HUES64 (cell line): ENCODE data around the gene SPIB.
A peak's percentile ranks its signal among the peaks of the same experiment; 100 is the strongest.

ENCODE experiments used
- H3K27ac ChIP-seq: 2 replicates; pipeline ENCODE4 v1.7.0; 2013; ENCODE audit warnings: low read depth, low read length, inconsistent platforms
- H3K27me3 ChIP-seq: 2 replicates; pipeline ENCODE4 v1.6.1; 2013; ENCODE audit warnings: mild to moderate bottlenecking, low read length; ENCODE audit not compliant: insufficient read depth
- H3K36me3 ChIP-seq: 2 replicates; pipeline ENCODE4 v1.6.1; 2013; ENCODE audit warnings: mild to moderate bottlenecking, low read length; ENCODE audit not compliant: insufficient read depth
- H3K4me1 ChIP-seq: 2 replicates; pipeline ENCODE4 v1.6.1; 2013; ENCODE audit warnings: mild to moderate bottlenecking, low read length, moderate library complexity; ENCODE audit not compliant: insufficient read depth
- H3K4me3 ChIP-seq: 2 replicates; pipeline ENCODE4 v1.5.1; 2013; ENCODE audit warnings: mild to moderate bottlenecking, low read length, moderate library complexity
- H3K9ac ChIP-seq: 2 replicates; pipeline ENCODE4 v1.6.1; 2013; ENCODE audit warnings: mild to moderate bottlenecking, low read depth, low read length
- H3K9me3 ChIP-seq: 2 replicates; pipeline ENCODE4 v1.6.1; 2013; ENCODE audit warnings: low read depth, low read length; ENCODE audit not compliant: insufficient read depth
- WGBS: fragments of 150-250, 120-280 bp; methylation state at CpG from one replicate; pipeline ENCODE4 v1.1.7; 2013; ENCODE audit warnings: missing lambda C conversion rate; 5-methylcytosine and 5-hydroxymethylcytosine counted together

Gene SPIB

GRCh38 chr19:50412419-50412818 lies 6.3 kb upstream of the SPIB start:
- H3K36me3 ChIP-seq: peaks cover 49% of the 10 kb centered on the region
- WGBS: 89% methylated on average over 1 of the region's 2 CpGs

GRCh38 chr19:50413096-50413495 lies 5.6 kb upstream of the SPIB start:
- Histone ChIP-seq H3K36me3 (peaks cover 45% of the 10 kb centered on the region), H3K27ac (no peak overlapping the region), H3K27me3 (peaks cover 2% of the 10 kb centered on the region; the same call in 1 of the 2 replicates), H3K4me1 (no peaks in the 10 kb centered on the region), H3K9me3 (no peaks in the 10 kb centered on the region), H3K9ac (no peak overlapping the region), H3K4me3 (no peak overlapping the region)
- WGBS: 96% methylated on average over 13 of the region's 13 CpGs

More at GRCh38 chr19:50412419-50412818, 6.3 kb upstream of the SPIB start:
- Histone ChIP-seq H3K4me1 (no peaks in the 10 kb centered on the region), H3K27ac (no peak overlapping the region), H3K27me3 (no peaks in the 10 kb centered on the region), H3K4me3 (no peak overlapping the region), H3K9ac (no peak overlapping the region), H3K9me3 (no peaks in the 10 kb centered on the region)

- peaks cover 43% of the 10 kb centered on the region for H3K36me3 ChIP-seq
- no peak overlapping the region for H3K4me3 ChIP-seq
- peaks cover 6% of the 10 kb centered on the region for H3K27me3 ChIP-seq
- 95% methylated on average over 21 of the region's 21 CpGs for WGBS
- H3K9ac ChIP-seq: no peak overlapping the region
- H3K4me1 ChIP-seq: no peaks in the 10 kb centered on the region
- no peak overlapping the region for H3K27ac ChIP-seq
- no peaks in the 10 kb centered on the region for H3K9me3 ChIP-seq
Measured at GRCh38 chr19:50413531-50413930, 5.2 kb upstream of the SPIB start.

- peaks cover 28% of the 10 kb centered on the region for H3K36me3 ChIP-seq
- no peak overlapping the region for H3K4me3 ChIP-seq
- no peaks in the 10 kb centered on the region for H3K9me3 ChIP-seq
- peaks cover 4% of the 10 kb centered on the region for H3K4me1 ChIP-seq
- H3K27ac ChIP-seq: 0 out of 2 replicates have a peak overlapping the region, but pooled peaks have one; percentile 33
- no peak overlapping the region; the same call in 1 of the 2 replicates for H3K9ac ChIP-seq
- peaks cover 21% of the 10 kb centered on the region for H3K27me3 ChIP-seq
- WGBS: 65% methylated on average over 37 of the region's 37 CpGs
Measured at GRCh38 chr19:50414864-50415660, 3.7 kb upstream of the SPIB start.

- H3K9me3 ChIP-seq: no peaks in the 10 kb centered on the region
- 92% methylated on average over 19 of the region's 22 CpGs for WGBS
- no peak overlapping the region for H3K4me3 ChIP-seq
- H3K36me3 ChIP-seq: peaks cover 22% of the 10 kb centered on the region
- H3K27me3 ChIP-seq: peaks cover 24% of the 10 kb centered on the region
- H3K4me1 ChIP-seq: peaks cover 6% of the 10 kb centered on the region
- no peak overlapping the region for H3K27ac ChIP-seq
- H3K9ac ChIP-seq: no peak overlapping the region
Measured at GRCh38 chr19:50415661-50416033, 3.1 kb upstream of the SPIB start.

GRCh38 chr19:50416034-50416977 lies 2.4 kb upstream of the SPIB start:
- peaks cover 16% of the 10 kb centered on the region; the same call in 1 of the 2 replicates for H3K36me3 ChIP-seq
- peaks cover 24% of the 10 kb centered on the region for H3K27me3 ChIP-seq
- peaks cover 6% of the 10 kb centered on the region for H3K4me1 ChIP-seq
- H3K4me3 ChIP-seq: no peak overlapping the region
- WGBS: 90% methylated on average over 35 of the region's 35 CpGs
- no peak overlapping the region for H3K9ac ChIP-seq
- H3K27ac ChIP-seq: no peak overlapping the region
- H3K9me3 ChIP-seq: peaks cover 3% of the 10 kb centered on the region; the same call in 1 of the 2 replicates

- Histone ChIP-seq H3K9ac (no peak overlapping the region), H3K36me3 (peaks cover 14% of the 10 kb centered on the region; the same call in 1 of the 2 replicates), H3K9me3 (peaks cover 3% of the 10 kb centered on the region; the same call in 1 of the 2 replicates), H3K27ac (no peak overlapping the region), H3K4me3 (no peak overlapping the region), H3K4me1 (peaks cover 6% of the 10 kb centered on the region), H3K27me3 (peaks cover 24% of the 10 kb centered on the region)
- 76% methylated on average over 35 of the region's 42 CpGs for WGBS
Measured at GRCh38 chr19:50417111-50418081, 1.3 kb upstream of the SPIB start.

- Histone ChIP-seq H3K9me3 (peaks cover 3% of the 10 kb centered on the region; the same call in 1 of the 2 replicates), H3K27ac (no peak overlapping the region), H3K4me1 (peaks cover 6% of the 10 kb centered on the region), H3K27me3 (peaks cover 24% of the 10 kb centered on the region), H3K9ac (no peak overlapping the region; the same call in 1 of the 2 replicates), H3K4me3 (peak overlapping the region; percentile 57), H3K36me3 (no peaks in the 10 kb centered on the region)
- WGBS: 3% methylated on average over 13 of the region's 14 CpGs
Measured at GRCh38 chr19:50419022-50419579, 363 bp downstream of the SPIB start.

- WGBS: 1% methylated on average over 6 of the region's 8 CpGs
- Histone ChIP-seq H3K9me3 (peaks cover 3% of the 10 kb centered on the region; the same call in 1 of the 2 replicates), H3K36me3 (no peaks in the 10 kb centered on the region), H3K9ac (no peak overlapping the region), H3K27me3 (peaks cover 24% of the 10 kb centered on the region), H3K4me1 (peaks cover 6% of the 10 kb centered on the region), H3K27ac (no peak overlapping the region), H3K4me3 (peak overlapping the region; percentile 57)
Measured at GRCh38 chr19:50419580-50420035, 870 bp downstream of the SPIB start.

GRCh38 chr19:50420127-50420526 lies 1.4 kb downstream of the SPIB start:
- H3K27ac ChIP-seq: no peak overlapping the region
- peak overlapping the region; percentile 57 for H3K4me3 ChIP-seq
- peaks cover 24% of the 10 kb centered on the region for H3K27me3 ChIP-seq
- H3K4me1 ChIP-seq: peaks cover 6% of the 10 kb centered on the region
- no peak overlapping the region for H3K9ac ChIP-seq
- H3K36me3 ChIP-seq: no peaks in the 10 kb centered on the region
- WGBS: 60% methylated on average over 2 of the region's 3 CpGs
- H3K9me3 ChIP-seq: peaks cover 3% of the 10 kb centered on the region; the same call in 1 of the 2 replicates
